Endothelial cell (in vitro differentiated cells): ENCODE data around the gene OTOS. TPM values are rescaled to one million over a fixed set of nuclear protein-coding genes. Genes with fewer than 3 reads are reported as not detected.
A peak's percentile ranks its signal among the peaks of the same experiment; 100 is the strongest.

Experiments used
- DNase-seq: peaks from one replicate; pipeline ENCODE4 v3.0.0; 2021; ENCODE audit warnings: low spot score
- H3K27ac Mint-ChIP-seq: one replicate; pipeline ENCODE4 v1.8.0; 2021; ENCODE audit warnings: mixed read lengths, inconsistent platforms; ENCODE audit not compliant: unreplicated experiment
- H3K27me3 Mint-ChIP-seq: one replicate; pipeline ENCODE4 v1.8.0; 2021; ENCODE audit warnings: mild to moderate bottlenecking, moderate library complexity, mixed read lengths, inconsistent platforms; ENCODE audit not compliant: unreplicated experiment
- H3K36me3 Mint-ChIP-seq: one replicate; pipeline ENCODE4 v1.8.0; 2021; ENCODE audit warnings: mild to moderate bottlenecking, low read depth, mixed read lengths, inconsistent platforms; ENCODE audit not compliant: unreplicated experiment
- H3K4me1 Mint-ChIP-seq: one replicate; pipeline ENCODE4 v1.8.0; 2021; ENCODE audit warnings: mild to moderate bottlenecking, mixed read lengths, inconsistent platforms; ENCODE audit not compliant: unreplicated experiment
- H3K4me3 Mint-ChIP-seq: one replicate; pipeline ENCODE4 v1.8.0; 2021; ENCODE audit warnings: mild to moderate bottlenecking, mixed read lengths, inconsistent platforms; ENCODE audit not compliant: unreplicated experiment
- H3K9me3 Mint-ChIP-seq: one replicate; pipeline ENCODE4 v1.8.0; 2021; ENCODE audit warnings: mixed read lengths, inconsistent platforms; ENCODE audit not compliant: unreplicated experiment
- CTCF ChIP-seq: fragments of 200-600 bp; sonication (generic); IDR thresholded peaks from one replicate; pipeline ENCODE4 v1.5.0; 2021; ENCODE audit warnings: antibody characterized with exemption; ENCODE audit not compliant: unreplicated experiment
- total RNA-seq: library from RNA; stranded (reverse); fragmentation: NEBNext Ultra II Directional; extraction: Animal tissue kit (Norgen Biotek cat#: 25700); gene quantifications from one replicate; pipeline ENCODE4 v1.2.1, GENCODE V29; 2021; ENCODE audit not compliant: unreplicated experiment

The OTOS gene
- total RNA-seq, 1 donor from 2014 or later = not detected

- no peak for DNase-seq
- no peak for TF ChIP-seq CTCF
- Mint-ChIP-seq H3K27ac (no peak overlapping the region), H3K4me3 (no peak overlapping the region), H3K9me3 (no peaks in the 10 kb centered on the region), H3K4me1 (peaks cover 14% of the 10 kb centered on the region), H3K27me3 (peaks cover 11% of the 10 kb centered on the region), H3K36me3 (peaks cover 13% of the 10 kb centered on the region)
Observed at GRCh38 chr2:240139011-240139441, 1.4 kb downstream of the OTOS start.

DNA sequence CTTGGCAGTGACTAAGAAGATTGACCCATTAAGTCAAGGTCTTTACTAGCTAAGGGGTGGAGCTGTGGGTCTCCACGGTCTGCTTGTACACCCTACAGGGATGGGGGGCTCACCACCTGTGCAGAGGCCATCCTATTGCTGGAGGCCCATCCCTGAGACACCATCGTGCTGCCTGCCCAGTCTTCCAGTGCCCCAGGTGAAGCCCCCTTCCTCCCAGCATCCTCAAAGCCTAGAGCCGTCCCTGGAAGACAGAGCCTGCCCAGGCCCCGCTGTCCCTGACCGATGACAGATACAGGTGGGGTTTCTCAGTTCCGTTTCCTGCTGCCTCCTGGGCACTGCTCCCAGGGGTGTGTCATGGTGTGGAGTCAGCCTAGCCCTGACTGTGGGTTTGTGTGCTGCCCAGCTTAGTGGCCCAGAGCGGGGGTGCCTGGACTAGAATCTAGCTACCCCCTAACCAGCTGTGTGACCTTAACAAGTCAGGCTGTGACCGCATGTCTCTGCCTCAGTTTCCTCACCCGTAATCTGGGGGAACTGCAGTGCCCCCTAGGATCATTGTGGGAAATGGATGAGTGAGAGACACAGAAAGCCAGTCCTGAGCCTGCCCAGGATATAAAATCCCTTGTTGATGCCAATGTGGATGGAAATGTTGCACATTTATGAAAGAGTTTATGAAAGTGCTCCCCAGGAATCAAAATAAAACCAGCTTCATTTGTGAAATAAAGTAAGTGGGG lies 2.0 kb downstream of the OTOS start:
- Mint-ChIP-seq H3K9me3 (no peaks in the 10 kb centered on the region), H3K4me1 (peaks cover 14% of the 10 kb centered on the region), H3K27me3 (peaks cover 11% of the 10 kb centered on the region), H3K4me3 (no peak overlapping the region), H3K27ac (no peak overlapping the region), H3K36me3 (peaks cover 16% of the 10 kb centered on the region)
- no peak for TF ChIP-seq CTCF
- no peak for DNase-seq

DNA sequence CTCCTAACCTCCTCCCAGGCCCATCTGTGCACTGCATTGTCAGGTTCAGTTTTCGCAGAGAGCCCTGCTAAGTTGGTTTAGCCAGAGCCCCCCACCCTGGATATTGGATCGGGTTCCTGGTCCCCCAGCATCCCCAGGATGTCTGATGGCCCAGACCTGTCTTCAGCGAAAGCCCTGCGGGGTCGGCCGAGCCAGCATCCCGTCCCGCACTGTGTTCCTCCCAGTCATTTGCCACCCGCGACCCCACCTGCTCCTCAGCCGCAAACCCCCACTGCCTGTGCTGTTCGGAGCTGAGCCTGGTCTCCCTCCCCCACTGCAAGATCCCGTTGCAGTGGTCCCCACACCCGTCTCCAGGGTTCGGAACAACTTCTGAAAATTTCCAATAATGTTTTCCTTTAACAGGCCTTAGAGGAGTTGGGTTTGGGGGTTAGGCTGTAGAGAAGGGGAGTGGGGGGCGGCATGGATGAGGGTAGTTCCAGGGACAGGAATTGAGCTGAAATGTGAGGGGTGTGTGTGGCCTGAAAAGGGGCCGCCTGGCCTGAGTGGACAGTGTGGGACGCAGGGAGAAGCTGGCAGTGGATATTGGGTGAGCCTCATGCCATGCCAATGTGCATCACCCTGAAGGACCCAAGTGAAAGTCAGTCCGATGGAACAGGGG lies 2.7 kb downstream of the OTOS start:
- Mint-ChIP-seq H3K9me3 (no peaks in the 10 kb centered on the region), H3K27ac (no peak overlapping the region), H3K4me3 (no peak overlapping the region), H3K36me3 (peaks cover 21% of the 10 kb centered on the region), H3K27me3 (peaks cover 11% of the 10 kb centered on the region), H3K4me1 (peaks cover 14% of the 10 kb centered on the region)
- no peak for TF ChIP-seq CTCF
- DNase-seq = no peak

GRCh38 chr2:240136671-240137292 lies 3.7 kb downstream of the OTOS start:
- H3K27me3 Mint-ChIP-seq = peaks cover 11% of the 10 kb centered on the region
- DNase-seq = no peak
- TF ChIP-seq CTCF = no peak
- H3K4me1 Mint-ChIP-seq = peaks cover 14% of the 10 kb centered on the region
- H3K27ac Mint-ChIP-seq = no peak overlapping the region
- no peaks in the 10 kb centered on the region for H3K9me3 Mint-ChIP-seq
- peaks cover 25% of the 10 kb centered on the region for H3K36me3 Mint-ChIP-seq
- H3K4me3 Mint-ChIP-seq = peak overlapping the region; percentile 85
